ENCODE measurements around the gene TTC22.

Gene TTC22

GRCh38 chr1:54806931-54807611 is 5.9 kb upstream of the TTC22 start:
- DNase-seq = no peak

DNA sequence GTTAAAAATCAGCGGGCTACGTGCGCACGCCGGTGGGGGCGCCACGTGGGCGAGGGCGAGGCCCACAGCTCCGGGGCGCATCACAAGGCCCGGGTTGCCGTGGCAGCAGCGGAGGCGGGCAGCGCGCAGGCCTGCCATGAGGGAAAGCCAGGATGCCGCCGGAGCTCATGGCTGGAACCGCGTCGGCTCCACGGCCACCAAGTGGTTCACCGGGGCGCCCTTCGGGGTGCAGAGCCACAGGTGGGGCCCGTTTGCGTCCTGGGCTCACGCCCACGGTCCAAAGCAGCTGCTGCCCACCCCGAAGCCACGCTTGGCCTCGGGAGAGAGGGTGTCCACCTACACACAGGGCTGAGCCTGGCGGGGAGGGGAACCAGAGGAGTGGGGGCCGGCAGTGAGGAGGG is 4.9 kb upstream of the TTC22 start:
- no peak for DNase-seq

DNA sequence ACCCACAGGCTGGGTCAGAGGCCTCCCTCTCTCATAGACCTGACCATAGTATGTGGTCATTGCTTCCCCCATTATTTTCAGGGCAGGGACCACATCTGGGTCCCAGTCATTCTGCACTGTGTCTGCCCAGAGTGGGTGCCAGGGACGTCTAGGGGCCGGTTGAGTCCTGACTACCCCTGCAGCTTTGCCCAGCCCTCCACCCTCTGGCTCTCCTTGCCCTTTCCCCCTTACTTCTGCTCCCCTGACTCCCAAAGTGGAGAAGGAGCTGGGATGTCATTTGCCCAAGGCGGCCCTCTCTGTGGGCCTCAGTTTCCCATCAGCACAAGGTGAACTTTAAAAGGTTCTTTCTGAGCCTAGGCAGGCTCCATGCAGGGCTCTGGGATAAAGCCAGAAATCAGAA is 4.3 kb upstream of the TTC22 start:
- no peak for DNase-seq

DNA sequence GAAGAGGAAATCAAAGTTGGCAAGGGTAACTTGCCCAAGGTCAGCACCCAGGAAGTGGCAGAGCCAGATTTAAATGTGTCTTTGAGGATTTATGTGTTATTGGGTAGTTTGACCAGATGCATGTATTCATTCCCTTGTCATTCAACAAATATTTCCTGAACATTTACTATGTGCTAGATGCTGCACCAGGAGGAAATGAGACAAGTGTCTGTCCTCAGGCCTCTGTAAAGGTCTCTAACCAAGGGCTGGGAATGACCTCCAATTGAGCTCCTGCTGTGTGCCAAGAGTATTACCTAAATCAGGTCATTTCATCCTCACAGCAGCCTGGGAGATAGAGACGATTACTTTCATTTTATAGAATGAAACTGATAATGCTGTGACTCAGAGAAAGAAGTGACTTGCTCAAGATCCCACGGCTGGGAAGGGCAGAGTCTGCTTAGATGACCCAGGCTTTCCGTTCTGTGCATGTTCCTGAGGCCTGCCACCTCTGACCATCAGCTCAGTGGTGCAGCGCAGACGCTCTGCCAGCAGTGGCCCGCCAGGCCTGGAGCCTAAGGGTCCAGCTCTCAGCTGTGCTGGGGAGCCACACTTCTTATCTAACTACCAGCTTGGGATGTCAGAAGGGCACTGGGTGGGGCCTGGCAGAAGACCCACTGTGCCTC is 3.5 kb upstream of the TTC22 start:
- no peak for DNase-seq

DNA sequence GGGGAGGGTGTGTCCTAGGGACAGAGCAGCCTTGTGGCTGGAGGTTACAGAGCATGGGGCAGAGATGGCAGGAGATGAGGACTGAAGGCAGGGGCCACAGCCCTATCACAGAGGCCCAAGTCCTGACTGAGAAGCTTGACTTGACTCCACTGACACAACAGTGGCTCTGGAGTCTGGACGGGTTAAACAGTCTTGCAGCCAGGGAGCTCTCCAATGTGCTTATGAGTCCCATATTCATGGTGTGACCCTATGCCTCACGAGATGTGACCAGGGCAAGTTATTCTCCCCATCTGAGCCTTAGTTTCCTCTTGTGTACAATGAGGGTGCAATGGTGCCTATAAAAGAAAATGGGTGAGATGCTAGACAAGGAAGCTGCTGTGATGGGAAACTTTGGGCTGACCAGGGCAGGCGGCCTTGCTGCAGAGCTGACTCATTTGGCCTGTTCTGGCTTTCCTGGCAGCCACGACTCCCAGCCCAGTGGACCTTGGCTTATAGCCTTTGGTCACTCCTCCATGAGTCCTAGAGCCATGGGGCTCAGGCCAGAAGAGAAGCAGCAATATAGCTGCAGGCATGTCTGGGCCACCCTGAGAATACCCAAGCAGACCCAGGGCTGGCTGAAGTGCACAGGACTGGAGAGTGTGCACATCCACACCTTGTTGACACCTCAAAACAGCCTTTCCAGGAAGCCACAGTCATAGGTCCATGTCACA is 2.8 kb upstream of the TTC22 start:
- DNase-seq = no peak

- no peak for DNase-seq
These were observed 853 bp downstream of the TTC22 start for GRCh38 chr1:54800041-54800898.

DNA sequence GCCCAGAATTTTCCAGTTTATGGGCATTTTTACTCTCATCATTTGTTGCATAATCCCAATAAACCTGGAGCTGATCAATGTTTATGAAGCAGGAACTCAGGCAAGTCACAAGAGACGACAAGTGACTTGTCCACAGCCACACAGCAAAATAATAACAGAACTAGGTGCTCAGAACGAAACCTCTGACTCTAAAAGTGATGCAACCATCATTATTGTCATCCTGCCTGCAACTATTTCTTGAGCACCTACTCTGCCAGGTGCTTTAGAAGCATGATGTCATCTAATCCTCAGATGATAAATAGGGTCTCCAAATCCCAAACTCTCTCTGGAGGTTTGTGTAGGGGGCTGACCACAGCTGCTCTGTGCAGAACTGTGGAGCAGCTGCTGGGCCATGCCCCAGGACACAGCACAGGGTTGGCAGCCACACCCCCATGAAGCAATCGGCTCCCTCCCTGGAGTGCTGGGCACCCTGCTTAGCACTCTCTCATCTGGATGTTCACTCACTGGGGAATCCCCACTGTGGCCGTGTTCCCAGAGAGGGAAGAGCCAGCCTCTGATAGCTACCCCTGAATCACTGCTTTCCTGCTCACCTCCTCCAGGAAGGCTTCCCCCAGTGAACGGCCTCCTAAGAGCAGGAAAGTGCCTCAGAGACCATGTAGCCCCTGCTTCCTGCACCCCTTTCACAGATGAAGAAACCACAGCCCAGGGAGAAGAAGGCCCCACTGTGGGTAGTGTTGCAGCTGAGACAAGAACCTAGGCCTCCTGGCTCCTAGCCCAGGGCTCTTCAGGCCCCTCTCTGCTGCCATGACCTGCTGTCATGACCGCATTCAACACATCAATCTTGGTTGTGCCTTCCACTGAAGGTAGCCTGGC is 2.1 kb downstream of the TTC22 start:
- DNase-seq = no peak

GRCh38 chr1:54798206-54798605 is 2.9 kb downstream of the TTC22 start:
- DNase-seq = no peak

- DNase-seq = no peak
These were observed 4.2 kb downstream of the TTC22 start for GRCh38 chr1:54796902-54797301.

- no peak for DNase-seq
These were observed 5.2 kb downstream of the TTC22 start for GRCh38 chr1:54795841-54796468.

GRCh38 chr1:54795356-54795665 is 5.8 kb downstream of the TTC22 start:
- no peak for DNase-seq

DNA sequence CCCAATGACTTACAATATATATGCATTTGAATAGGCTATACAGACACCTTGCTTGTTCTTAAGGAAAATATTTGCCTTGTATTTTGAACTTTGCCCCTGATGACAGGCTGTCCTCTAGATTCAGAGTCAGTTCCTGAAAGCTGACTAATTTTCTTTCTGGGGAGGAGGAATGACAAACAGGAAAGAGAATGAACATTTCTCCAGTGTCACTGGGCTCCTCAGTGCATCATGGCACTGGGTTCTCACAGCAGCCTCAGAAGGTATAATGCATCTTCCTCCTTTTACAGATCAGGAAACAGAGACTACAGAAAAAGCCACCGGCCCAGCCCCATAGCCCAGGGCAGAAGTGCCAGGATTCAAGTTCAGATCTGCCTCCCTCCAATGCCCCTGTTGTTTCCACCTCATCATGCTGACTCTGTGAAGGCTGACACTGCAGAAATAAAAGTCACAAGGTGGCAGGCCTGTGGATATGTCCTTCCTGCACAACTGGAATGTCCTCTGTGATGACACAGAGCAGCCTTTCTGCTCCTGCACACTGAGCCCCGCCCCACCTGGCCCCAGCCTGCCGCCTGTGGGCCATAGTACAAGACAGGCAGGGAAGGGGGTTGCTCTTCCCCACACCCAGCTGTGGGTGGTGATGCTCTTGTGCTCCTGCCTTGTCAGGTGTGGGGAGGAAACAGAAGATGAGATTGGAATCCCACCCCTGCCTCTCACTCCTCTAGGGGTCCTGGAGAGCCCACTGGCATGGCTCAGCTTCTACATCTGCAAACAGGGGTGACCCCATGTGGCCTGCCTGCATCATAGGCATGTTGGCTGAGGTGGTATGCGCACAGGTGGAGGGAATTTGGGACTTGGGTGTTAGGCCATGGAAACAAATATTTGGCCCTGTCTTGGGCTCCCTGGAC is 6.4 kb downstream of the TTC22 start:
- no peak for DNase-seq

- no peak for DNase-seq
These were observed 8.3 kb downstream of the TTC22 start for GRCh38 chr1:54792686-54793282.

DNA sequence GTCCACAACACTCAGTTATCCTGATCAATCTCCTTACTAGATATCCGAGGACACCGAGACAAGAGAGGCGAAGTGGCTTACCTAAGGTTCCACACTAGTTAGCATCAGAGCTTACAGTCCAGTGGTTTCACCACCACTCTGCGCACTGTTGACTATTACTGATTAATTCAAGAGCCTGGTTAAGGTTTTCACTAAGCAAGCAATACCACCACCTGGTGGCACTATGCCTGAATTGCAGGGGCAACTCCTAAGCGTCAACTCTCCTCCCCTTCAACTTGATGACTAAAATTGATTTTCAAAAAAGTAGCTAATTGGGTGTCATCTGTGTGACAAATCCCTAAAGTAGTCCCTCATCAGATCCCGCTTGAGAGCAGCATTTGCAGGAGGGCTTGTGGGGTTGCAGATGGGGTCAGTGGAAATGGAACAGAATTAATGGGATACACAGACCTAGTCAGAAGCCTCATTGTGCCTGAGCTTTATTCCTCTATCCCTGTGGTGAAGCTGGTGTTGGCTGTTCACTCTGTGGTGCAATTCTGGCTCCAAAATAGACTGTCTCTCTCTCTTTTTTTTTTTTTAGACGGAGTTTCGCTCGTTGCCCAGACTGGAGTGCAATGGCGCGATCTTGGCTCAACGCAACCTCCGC is 9.1 kb downstream of the TTC22 start:
- DNase-seq = no peak

DNA sequence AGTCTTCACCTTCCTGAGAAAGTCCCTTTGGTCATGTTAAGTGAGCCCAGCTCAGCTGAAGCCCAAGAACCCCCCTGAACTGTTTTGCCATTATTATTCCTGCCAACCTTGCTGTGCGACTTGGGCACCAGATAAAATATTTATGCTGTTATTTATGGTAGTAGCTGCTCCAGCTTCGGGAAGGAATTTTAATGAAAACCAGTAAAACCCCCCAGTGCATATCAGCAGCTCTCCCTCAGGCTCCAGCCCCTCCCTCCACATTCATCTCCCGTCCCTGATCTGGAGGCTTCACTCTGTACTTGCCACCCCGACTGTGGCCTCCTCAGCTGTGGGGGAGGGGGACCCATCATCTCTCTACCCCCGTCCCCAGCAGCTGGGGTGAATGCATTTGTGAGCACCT is 12.7 kb downstream of the TTC22 start:
- DNase-seq = no peak

GRCh38 chr1:54787604-54788003 is 13.5 kb downstream of the TTC22 start:
- no peak for DNase-seq

- no peak for DNase-seq
These were observed 14.3 kb downstream of the TTC22 start for GRCh38 chr1:54786778-54787177.

GRCh38 chr1:54784066-54784465 is 17.1 kb downstream of the TTC22 start:
- no peak for DNase-seq

- no peak for DNase-seq
These were observed 18.5 kb downstream of the TTC22 start for GRCh38 chr1:54782588-54782987.

GRCh38 chr1:54782156-54782555 is 19.0 kb downstream of the TTC22 start:
- no peak for DNase-seq
